ENCODE measurements around the gene KSR2. TPM values are rescaled to one million over a fixed set of nuclear protein-coding genes. Genes with fewer than 3 reads are reported as not detected.

The KSR2 gene
- total and polyA plus RNA-seq, 2 donors (not counting 3 experiments of a cell fraction or from before 2014, with no cell fraction given) = 2.1 to 5.2 TPM

DNA sequence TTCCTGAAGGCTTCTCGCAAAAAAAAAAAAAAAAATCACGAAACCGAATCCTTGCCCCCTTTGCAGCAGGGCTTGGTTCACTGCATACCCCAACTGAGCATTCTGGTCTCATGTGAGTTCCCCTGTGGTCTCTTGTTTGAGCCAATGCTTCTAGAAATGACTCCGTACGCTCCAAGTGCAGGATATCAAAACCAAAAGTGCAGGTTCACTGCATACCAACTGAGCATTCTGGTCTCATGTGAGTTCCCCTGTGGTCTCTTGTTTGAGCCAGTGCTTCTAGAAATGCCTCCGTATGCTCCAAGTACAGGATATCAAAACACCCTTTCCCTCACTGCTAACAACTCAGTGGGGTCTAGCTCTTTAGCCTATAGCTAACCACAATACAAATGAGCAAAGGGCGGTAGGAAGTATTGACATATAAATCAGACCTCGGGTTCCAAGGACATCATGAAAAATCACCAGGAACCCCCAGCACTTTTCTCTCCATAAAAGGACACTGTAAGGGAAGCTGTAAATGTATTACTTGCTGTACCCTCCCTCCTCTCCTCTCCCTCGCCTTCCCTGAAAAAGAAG, 401.1 kb downstream of the KSR2 start:
- Histone ChIP-seq H3K79me2 (ENCODE audit: control insufficient read depth, insufficient read depth, low read length) (no peaks in the 10 kb centered on the region), H3K27ac (ENCODE audit: insufficient read depth, low read depth, low read length) (no peak overlapping the region), H3K9me1 (replicated peaks; ENCODE audit: control insufficient read depth, extremely low read depth, insufficient read depth, low read length) (no peaks in the 10 kb centered on the region), H4K20me1 (replicated peaks; ENCODE audit: control insufficient read depth, extremely low read depth, insufficient read depth, low read length) (no peaks in the 10 kb centered on the region), H3K9me3 (replicated peaks; ENCODE audit: control insufficient read depth, insufficient read depth, low read length) (no peaks in the 10 kb centered on the region), H2AFZ (ENCODE audit: low read depth, low read length) (no peak overlapping the region), H3K4me2 (ENCODE audit: insufficient read depth, low read length) (no peak overlapping the region), H3K27me3 (ENCODE audit: control insufficient read depth in 2 of 2, insufficient read depth in 2 of 2, low read length in 2 of 2) (no peaks in the 10 kb centered on the region), H3K9ac (replicated peaks; ENCODE audit: extremely low read depth, insufficient read depth, low read length) (no peak overlapping the region), H3K36me3 (ENCODE audit: control insufficient read depth in 2 of 2, extremely low read depth in 1 of 2, insufficient read depth in 2 of 2, low read length in 2 of 2) (no peaks in the 10 kb centered on the region), H3K4me1 (ENCODE audit: control insufficient read depth, extremely low read depth, insufficient read depth, low read length) (no peaks in the 10 kb centered on the region), H3K4me3 (replicated peaks in 1 of 3; ENCODE audit: insufficient read depth in 1 of 3, low read depth in 1 of 3, low read length in 3 of 3) (no peak overlapping the region)
- dilution Hi-C loops (cut with MboI; ENCODE audit: extremely low pct_ligation_motif_present, low sequenced_read_pairs) (no loop called here), intact Hi-C loops (cut with micrococcal nuclease) (no loop called here)
- FAIRE-seq (no peak), DNase-seq (ENCODE audit: low read depth, low spot score) (no peak)
- TF ChIP-seq FOS (IDR thresholded peaks at IDR 0.05; ENCODE audit: borderline replicate concordance, insufficient read depth, low read length) (no peak), MYC (IDR thresholded peaks at IDR 0.05; ENCODE audit: low read depth, low read length) (no peak), POLR2AphosphoS5 (IDR thresholded peaks at IDR 0.05; ENCODE audit: insufficient read depth, low read depth, low read length) (no peak), CTCF (IDR thresholded peaks at IDR 0.05; ENCODE audit: extremely low read depth in 1 of 2, insufficient read depth in 1 of 2, low read depth in 1 of 2, low read length in 2 of 2) (no peak), GATA2 (IDR thresholded peaks at IDR 0.05; ENCODE audit: insufficient read depth, insufficient read length, low read depth, low read length) (no peak), JUN (IDR thresholded peaks at IDR 0.05; ENCODE audit: borderline replicate concordance, insufficient read depth, insufficient read length, low read depth) (no peak), POLR2A (IDR thresholded peaks at IDR 0.05; ENCODE audit: low read depth, low read length) (no peak), EZH2 (IDR thresholded peaks at IDR 0.05; ENCODE audit: borderline replicate concordance, low read depth, low read length, severe bottlenecking) (no peak)
- TF ChIP-seq, protein P1, sequence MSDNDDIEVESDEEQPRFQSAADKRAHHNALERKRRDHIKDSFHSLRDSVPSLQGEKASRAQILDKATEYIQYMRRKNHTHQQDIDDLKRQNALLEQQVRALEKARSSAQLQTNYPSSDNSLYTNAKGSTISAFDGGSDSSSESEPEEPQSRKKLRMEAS (IDR thresholded peaks at IDR 0.05; ENCODE audit: insufficient read depth, insufficient read length) = no peak
- no TSS peak for BruUV-seq (replicated peaks)
- POLR2A ChIA-PET = no interaction called here
- CTCF ChIA-PET = interaction anchor here (0.7 to 1.1 kb wide), 3 partner anchors 20 to 201 kb away, joined by 3 to 4 read pairs (median 3); no protein-coding TSS in a partner anchor

Measured in endothelial cell of umbilical vein (primary cell).